A549 (cell line): ENCODE measurements around the gene TMOD1.

Source experiments
- CEBPB ChIP-seq, 2 experiments: fragments of >200 bp in 1 of 2; sonication (Bioruptor Twin) in 1 of 2; formaldehyde crosslinking in 1 of 2; IDR thresholded peaks; 2 replicates each; pipeline ENCODE4 v1.6.1; 2012 to 2016
- EP300 ChIP-seq, 2 experiments: fragments of >200 bp; sonication (Bioruptor Twin); formaldehyde crosslinking; IDR thresholded peaks; 2 replicates in 1 of 2; 3 replicates in 1 of 2; pipeline ENCODE4 v1.6.1; 2016 to 2017
- GATA3 ChIP-seq: IDR thresholded peaks from 2 replicates; pipeline ENCODE4 v1.6.1; 2012; ENCODE audit warnings: borderline replicate concordance
- HDAC2 ChIP-seq: fragments of 200-600 bp; sonication (generic); IDR thresholded peaks from 2 replicates; pipeline ENCODE4 v1.6.1; 2016
- HOXA7 ChIP-seq: fragments of 250-450 bp; sonication (Bioruptor Pico); IDR thresholded peaks from 2 replicates; pipeline ENCODE4 v1.5.0; 2020; ENCODE audit warnings: mild to moderate bottlenecking, moderate library complexity
- KDM5A ChIP-seq: fragments of 200-600 bp; sonication (generic); IDR thresholded peaks from 2 replicates; pipeline ENCODE4 v1.6.1; 2016; ENCODE audit warnings: antibody characterized with exemption, mild to moderate bottlenecking
- POLR2A ChIP-seq: IDR thresholded peaks from 2 replicates; pipeline ENCODE4 v1.6.1; 2012; ENCODE audit warnings: mild to moderate bottlenecking, low read length
- RARB ChIP-seq: fragments of 250-450 bp; sonication (Bioruptor Pico); IDR thresholded peaks from 2 replicates; pipeline ENCODE4 v1.8.0; 2021; ENCODE audit warnings: mild to moderate bottlenecking, moderate library complexity
- SMC3 ChIP-seq: fragments of >200 bp; sonication (Bioruptor Twin); formaldehyde crosslinking; IDR thresholded peaks from 3 replicates; pipeline ENCODE4 v1.6.1; 2018; ENCODE audit warnings: inconsistent platforms
- TF ChIP-seq, protein P1 (sequence below): IDR thresholded peaks from 2 replicates; pipeline ENCODE4 v1.6.1; 2012; ENCODE audit warnings: low read depth, borderline replicate concordance
- TF ChIP-seq, protein P2 (sequence below): fragments of >200 bp; sonication (Bioruptor Twin); formaldehyde crosslinking; IDR thresholded peaks from 3 replicates; pipeline ENCODE4 v1.5.1; 2016
- TF ChIP-seq, protein P3 (sequence below): fragments of 200-600 bp; sonication (generic); IDR thresholded peaks from 2 replicates; pipeline ENCODE4 v1.6.1; 2016; ENCODE audit warnings: antibody characterized with exemption, mild to moderate bottlenecking, moderate library complexity
- TF ChIP-seq, protein P4 (sequence below): fragments of >200 bp; sonication (Bioruptor Twin); formaldehyde crosslinking; IDR thresholded peaks from 3 replicates; pipeline ENCODE4 v1.6.1; 2016

DNA sequence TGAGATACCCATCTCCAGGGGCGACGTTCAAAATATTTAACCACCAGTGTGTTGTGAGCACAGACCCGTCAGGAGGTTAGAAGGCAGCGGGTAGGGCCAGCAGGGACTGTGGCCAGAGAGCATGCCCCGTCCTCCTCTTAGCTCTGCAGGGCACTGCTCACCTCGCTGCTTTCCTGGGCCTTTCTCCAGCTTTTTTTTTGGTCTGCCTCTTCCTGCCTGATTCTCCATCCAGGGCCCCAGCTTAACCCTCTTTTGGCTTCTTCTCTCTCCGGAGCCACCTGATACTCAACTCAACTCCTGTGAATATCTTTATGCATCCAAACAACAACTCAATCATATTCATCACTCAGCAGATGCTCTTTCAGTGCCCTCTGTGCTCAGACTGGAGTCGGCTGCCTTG is 44.0 kb downstream of the TMOD1 start:
- TF ChIP-seq, protein P1, sequence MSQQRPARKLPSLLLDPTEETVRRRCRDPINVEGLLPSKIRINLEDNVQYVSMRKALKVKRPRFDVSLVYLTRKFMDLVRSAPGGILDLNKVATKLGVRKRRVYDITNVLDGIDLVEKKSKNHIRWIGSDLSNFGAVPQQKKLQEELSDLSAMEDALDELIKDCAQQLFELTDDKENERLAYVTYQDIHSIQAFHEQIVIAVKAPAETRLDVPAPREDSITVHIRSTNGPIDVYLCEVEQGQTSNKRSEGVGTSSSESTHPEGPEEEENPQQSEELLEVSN = no peak
- TF ChIP-seq, protein P2, sequence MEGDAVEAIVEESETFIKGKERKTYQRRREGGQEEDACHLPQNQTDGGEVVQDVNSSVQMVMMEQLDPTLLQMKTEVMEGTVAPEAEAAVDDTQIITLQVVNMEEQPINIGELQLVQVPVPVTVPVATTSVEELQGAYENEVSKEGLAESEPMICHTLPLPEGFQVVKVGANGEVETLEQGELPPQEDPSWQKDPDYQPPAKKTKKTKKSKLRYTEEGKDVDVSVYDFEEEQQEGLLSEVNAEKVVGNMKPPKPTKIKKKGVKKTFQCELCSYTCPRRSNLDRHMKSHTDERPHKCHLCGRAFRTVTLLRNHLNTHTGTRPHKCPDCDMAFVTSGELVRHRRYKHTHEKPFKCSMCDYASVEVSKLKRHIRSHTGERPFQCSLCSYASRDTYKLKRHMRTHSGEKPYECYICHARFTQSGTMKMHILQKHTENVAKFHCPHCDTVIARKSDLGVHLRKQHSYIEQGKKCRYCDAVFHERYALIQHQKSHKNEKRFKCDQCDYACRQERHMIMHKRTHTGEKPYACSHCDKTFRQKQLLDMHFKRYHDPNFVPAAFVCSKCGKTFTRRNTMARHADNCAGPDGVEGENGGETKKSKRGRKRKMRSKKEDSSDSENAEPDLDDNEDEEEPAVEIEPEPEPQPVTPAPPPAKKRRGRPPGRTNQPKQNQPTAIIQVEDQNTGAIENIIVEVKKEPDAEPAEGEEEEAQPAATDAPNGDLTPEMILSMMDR = no peak
- TF ChIP-seq SMC3 (no peak), GATA3 (no peak), POLR2A (no peak), EP300 (IDR thresholded peaks at IDR 0.05) (no peak), CEBPB (IDR thresholded peaks at IDR 0.05) (no peak), RARB (CRISPR knock-in tag) (no peak), HOXA7 (CRISPR knock-in tag) (no peak), KDM5A (no peak), HDAC2 (no peak)
- TF ChIP-seq, protein P3, sequence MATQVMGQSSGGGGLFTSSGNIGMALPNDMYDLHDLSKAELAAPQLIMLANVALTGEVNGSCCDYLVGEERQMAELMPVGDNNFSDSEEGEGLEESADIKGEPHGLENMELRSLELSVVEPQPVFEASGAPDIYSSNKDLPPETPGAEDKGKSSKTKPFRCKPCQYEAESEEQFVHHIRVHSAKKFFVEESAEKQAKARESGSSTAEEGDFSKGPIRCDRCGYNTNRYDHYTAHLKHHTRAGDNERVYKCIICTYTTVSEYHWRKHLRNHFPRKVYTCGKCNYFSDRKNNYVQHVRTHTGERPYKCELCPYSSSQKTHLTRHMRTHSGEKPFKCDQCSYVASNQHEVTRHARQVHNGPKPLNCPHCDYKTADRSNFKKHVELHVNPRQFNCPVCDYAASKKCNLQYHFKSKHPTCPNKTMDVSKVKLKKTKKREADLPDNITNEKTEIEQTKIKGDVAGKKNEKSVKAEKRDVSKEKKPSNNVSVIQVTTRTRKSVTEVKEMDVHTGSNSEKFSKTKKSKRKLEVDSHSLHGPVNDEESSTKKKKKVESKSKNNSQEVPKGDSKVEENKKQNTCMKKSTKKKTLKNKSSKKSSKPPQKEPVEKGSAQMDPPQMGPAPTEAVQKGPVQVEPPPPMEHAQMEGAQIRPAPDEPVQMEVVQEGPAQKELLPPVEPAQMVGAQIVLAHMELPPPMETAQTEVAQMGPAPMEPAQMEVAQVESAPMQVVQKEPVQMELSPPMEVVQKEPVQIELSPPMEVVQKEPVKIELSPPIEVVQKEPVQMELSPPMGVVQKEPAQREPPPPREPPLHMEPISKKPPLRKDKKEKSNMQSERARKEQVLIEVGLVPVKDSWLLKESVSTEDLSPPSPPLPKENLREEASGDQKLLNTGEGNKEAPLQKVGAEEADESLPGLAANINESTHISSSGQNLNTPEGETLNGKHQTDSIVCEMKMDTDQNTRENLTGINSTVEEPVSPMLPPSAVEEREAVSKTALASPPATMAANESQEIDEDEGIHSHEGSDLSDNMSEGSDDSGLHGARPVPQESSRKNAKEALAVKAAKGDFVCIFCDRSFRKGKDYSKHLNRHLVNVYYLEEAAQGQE = no peak
- TF ChIP-seq, protein P4, sequence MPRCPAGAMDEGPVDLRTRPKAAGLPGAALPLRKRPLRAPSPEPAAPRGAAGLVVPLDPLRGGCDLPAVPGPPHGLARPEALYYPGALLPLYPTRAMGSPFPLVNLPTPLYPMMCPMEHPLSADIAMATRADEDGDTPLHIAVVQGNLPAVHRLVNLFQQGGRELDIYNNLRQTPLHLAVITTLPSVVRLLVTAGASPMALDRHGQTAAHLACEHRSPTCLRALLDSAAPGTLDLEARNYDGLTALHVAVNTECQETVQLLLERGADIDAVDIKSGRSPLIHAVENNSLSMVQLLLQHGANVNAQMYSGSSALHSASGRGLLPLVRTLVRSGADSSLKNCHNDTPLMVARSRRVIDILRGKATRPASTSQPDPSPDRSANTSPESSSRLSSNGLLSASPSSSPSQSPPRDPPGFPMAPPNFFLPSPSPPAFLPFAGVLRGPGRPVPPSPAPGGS = no peak
